PFSK-1 (cell line): Measurements from ENCODE around the gene C6.

Experiments used
- FOXP2 ChIP-seq: optimal IDR thresholded peaks from 2 replicates; pipeline ENCODE3; 2011; ENCODE audit warnings: borderline replicate concordance, control low read depth, inconsistent platforms; ENCODE audit not compliant: insufficient read depth; ENCODE audit errors: extremely low read length, extremely low read depth
- POLR2AphosphoS5 ChIP-seq: IDR thresholded peaks from 2 replicates; pipeline ENCODE4 v1.6.1; 2012; ENCODE audit warnings: low read depth, mild to moderate bottlenecking, control low read depth, low read length, moderate library complexity
- REST ChIP-seq, 2 experiments: IDR thresholded peaks; 2 replicates each; pipeline versions ENCODE4 v1.6.1 to v1.8.0; 2011 to 2012; ENCODE audit warnings: low read depth in 2 of 2, low read length in 2 of 2, control low read depth in 1 of 2, inconsistent platforms in 1 of 2, mild to moderate bottlenecking in 1 of 2, moderate library complexity in 1 of 2; ENCODE audit not compliant: insufficient read depth in 1 of 2
- SIN3A ChIP-seq: IDR thresholded peaks from 2 replicates; pipeline ENCODE4 v1.6.1; 2012; ENCODE audit warnings: mild to moderate bottlenecking, low read length, moderate library complexity, borderline replicate concordance; ENCODE audit not compliant: insufficient read depth
- TAF1 ChIP-seq: IDR thresholded peaks from 2 replicates; pipeline ENCODE4 v1.6.1; 2012; ENCODE audit warnings: low read length, control low read depth, borderline replicate concordance; ENCODE audit not compliant: insufficient read depth

C6 gene

DNA sequence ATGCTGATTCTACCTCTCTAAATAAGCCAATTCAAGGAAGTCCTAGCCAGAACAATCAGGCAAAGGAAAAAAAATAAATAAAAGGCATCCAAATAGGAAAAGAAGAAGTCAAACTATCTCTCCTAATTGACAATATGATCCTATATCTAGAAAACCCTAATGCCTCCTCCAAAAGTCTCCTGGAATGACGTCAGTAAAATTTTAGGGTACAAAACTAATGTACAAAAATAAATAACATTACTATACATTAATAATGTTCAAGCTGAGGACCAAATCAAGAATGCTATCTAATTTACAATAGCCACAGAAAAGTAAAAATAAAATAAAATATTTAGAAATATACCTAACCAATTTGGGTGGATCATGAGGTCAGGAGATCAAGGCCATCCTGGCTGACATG, 33.8 kb upstream of the C6 start:
- TF ChIP-seq POLR2AphosphoS5 = no peak
- no peak for TF ChIP-seq FOXP2
- TF ChIP-seq REST (IDR thresholded peaks at IDR 0.05; ENCODE audit: insufficient read depth in 1 of 2, low read depth in 2 of 2, low read length in 2 of 2) = no peak
- TF ChIP-seq SIN3A = no peak
- TF ChIP-seq TAF1 = no peak

GRCh38 chr5:41246376-41246775, 33.0 kb upstream of the C6 start:
- TF ChIP-seq SIN3A = no peak
- no peak for TF ChIP-seq POLR2AphosphoS5

- no peak for TF ChIP-seq REST (IDR thresholded peaks at IDR 0.05; ENCODE audit: insufficient read depth in 1 of 2, low read depth in 2 of 2, low read length in 2 of 2)
- no peak for TF ChIP-seq FOXP2
- TF ChIP-seq TAF1 = no peak
- TF ChIP-seq POLR2AphosphoS5 = no peak
- TF ChIP-seq SIN3A = no peak
Measured at GRCh38 chr5:41243558-41243957, 30.2 kb upstream of the C6 start.

DNA sequence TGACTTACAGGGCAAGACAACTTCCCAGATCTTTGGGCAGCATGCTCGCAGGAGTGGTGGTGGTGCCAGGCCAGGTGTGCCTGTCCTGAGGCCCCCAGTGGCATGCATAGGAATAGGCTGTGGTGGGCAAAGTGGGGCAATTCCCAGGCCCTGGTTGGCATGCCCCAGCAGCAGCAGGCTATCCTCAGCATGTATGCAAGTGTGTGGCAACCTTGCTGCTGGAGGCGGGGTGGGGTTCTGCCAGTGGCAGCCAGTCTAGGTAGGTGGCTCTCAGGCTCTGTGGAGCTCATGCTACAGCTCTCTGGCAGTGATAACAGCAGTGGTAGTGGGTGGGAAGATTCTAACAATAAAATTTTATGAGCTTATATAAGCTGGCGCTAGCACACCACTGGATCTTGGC, 27.7 kb upstream of the C6 start:
- TF ChIP-seq SIN3A (no peak), POLR2AphosphoS5 (no peak), FOXP2 (no peak), REST (IDR thresholded peaks at IDR 0.05; ENCODE audit: insufficient read depth in 1 of 2, low read depth in 2 of 2, low read length in 2 of 2) (no peak), TAF1 (no peak)

- TF ChIP-seq REST (IDR thresholded peaks at IDR 0.05; ENCODE audit: insufficient read depth in 1 of 2, low read depth in 2 of 2, low read length in 2 of 2) (no peak), SIN3A (no peak), POLR2AphosphoS5 (no peak), TAF1 (no peak), FOXP2 (no peak)
Measured at GRCh38 chr5:41240390-41240789, 27.1 kb upstream of the C6 start.
